Metanephros (tissue), 1 donor: Measurements from ENCODE around the gene NDUFA12. TPM values are rescaled to one million over a fixed set of nuclear protein-coding genes. Genes with fewer than 3 reads are reported as not detected.

Experiments used
- total RNA-seq: library from RNA; depleted of rRNA; stranded (reverse); fragments of >200 nt; gene quantifications from one replicate; pipeline ENCODE4 v1.2.3, GENCODE V29; 2014

NDUFA12 gene
- total RNA-seq: 71.9 TPM

DNA sequence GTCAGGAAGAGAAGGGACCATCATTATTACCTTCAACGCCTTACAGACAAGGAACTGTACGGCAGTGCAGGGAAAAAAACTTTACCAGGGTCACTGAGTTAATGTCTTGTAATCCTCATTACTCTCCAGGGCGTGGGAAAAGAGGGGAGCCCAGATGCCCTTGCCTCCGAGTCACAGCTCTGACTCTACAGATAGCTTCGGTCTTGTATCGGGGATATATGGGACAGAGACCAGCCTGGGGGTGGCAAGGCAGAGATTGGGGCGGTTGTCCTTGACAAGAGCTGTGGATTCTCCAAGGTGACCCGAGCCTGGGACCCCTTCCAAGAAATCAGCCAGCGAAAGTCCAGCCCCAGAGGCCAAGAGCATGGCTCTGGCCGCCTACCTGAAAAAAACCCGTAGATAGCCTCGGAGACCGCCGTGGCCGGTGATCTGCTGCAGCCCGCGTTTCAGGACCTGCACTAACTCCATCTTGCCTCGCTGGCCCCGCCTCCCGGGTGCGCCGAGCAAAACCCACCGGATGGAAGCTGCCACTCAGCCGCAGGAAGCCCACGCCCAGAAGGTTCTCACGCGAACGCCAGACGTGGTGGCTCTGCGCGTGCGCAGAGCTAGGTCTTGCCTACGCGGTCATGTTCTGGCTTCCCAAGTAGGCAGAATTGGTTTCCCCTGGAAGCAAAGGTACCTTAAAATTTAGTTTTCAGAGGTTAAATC lies at the start of gene NDUFA12:
NDUFA12 (minus strand) TSS at position 485 of the 708 bp plus-strand sequence; CDS start at position 468, 17 bp downstream.

Other genes starting within 250 kb of the NDUFA12 start
- 45.0 TPM for gene NR2C1, start 69.9 kb upstream of the NDUFA12 start, total RNA-seq
- gene FGD6, start 213.8 kb upstream of the NDUFA12 start, total RNA-seq: 14.5 TPM
- 77.1 TPM for gene VEZT, start 214.1 kb upstream of the NDUFA12 start, total RNA-seq